ENCODE data around the gene SPDL1.

SPDL1 gene

DNA sequence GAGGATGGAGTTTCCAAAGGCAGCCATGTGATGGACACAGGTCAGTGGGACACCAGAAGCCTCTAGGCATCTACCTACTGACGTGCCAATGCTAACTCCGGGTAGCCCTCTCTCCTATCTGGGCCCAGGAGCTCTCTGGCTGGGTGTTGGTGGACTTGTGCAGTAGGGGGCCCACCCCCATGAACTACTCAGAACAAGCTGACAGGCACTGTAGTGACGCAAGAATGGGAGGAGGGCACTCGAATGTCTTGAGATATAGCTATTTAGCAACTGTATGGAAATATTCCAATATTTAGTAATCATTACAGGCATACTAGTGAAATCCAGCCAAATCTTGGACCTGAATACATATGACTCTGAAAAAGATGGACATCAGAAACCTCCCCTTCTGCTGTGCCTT lies 47.8 kb downstream of the SPDL1 start:
- no peak for DNase-seq

DNA sequence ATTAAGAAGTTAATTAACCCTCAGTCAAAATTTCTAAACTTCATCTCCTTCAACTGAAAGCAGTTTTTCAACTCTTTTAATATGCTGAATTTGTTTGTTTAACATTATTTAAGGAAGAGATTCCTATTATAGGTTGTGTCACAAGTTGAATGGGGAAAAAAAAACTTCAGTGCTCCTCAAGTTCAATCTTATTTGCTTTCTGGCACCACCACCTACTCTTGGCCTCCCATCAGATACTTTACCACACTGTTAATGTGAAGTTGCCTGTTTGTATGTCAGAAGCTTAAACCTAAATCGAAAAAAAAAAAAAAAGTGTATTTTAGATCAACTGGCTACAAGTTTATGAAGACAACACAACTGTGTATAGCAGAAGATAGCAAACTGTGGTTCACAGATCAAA lies 49.4 kb downstream of the SPDL1 start:
- no peak for DNase-seq

DNA sequence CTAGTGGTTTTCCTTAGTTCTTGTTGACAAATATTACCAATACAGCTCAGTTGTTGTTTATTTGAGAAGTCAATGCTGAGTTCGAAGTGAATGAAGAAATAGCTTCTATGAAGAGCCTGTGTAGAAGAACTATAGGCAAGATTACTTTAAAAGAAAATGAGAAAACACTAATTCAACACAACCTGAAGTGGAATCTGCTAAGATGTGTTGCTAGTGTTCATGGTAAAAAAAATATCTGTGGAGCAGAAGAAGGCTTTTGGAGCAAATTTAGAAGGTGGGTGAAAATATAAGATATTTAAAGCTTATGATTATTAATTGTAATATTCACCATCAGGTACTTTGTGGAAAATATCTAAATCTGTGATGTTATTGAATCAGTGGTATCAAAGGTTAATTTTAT lies 51.0 kb downstream of the SPDL1 start:
- DNase-seq = no peak

DNA sequence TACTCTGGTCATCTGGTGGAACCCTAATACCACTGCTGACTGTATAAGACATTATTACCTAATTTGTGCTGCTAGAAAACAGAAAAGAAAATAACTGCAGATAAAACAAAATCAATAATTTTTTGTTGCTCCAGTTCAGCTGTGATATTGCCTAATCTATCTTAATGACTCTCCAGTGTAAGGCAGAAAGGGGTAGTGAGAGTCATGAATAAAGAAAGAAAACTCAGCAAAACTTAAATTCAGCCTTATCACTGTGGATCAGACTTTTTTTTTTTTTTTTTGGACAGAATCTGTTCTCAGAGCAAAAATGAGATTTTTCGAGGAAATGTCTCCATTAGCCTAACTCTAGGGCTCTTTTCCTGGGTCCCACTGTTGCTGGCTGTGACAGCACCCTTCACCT lies 52.4 kb downstream of the SPDL1 start:
- DNase-seq = no peak

DNA sequence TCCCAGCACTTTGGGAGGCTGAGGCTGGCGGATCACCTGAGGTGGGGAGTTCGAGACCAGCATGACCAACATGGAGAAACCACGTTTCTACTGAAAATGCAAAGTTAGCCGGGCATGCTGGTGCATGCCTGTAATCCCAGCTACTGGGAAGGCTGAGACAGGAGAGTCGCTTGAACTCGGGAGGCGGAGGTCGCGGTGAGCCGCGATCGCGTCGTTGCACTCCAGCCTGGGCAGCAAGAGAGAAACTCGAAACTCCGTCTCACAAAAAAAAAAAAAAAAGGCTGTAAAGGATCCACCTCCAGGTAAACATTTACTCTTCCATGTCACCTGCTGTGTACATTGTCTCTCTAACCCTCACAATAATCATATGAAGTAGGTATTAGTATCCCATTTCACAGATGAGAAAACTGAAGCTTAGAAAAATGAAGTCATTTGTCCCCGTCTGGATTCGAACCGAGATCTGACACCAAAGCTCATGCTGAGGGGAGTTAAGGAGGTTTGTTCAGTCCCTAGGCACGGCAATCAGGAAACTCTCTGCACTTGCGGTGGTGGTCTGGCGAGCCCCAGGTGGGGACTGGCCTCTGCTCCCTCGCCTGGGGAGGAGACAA lies 53.0 kb downstream of the SPDL1 start:
- DNase-seq = no peak

DNA sequence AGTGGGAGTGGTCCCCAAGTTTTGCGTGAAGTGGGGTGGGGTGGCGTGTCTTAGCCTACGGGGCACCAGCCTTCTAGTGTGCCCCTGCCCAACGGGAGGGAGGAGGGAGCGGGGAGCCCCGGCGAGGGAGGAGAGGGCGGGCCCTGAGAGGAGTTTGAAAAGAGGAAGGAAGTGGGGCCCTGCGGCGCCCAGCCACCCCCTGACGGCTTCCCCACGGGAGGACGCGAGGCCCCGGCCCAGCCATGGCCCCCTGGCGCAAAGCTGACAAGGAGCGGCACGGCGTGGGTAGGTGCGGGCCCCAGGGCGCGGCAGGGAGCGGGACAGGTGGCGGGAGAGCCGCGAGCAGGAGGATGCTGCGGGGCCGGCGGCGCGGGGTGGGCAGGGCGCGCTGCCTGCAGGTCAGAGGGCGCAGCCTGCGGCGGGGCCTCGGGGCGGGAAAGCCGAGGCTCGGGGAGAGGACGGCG lies 53.5 kb downstream of the SPDL1 start, which contains the start of gene DOCK2:
DOCK2 (plus strand) TSS at position 191 of the 464 bp plus-strand sequence; CDS start at position 243, 52 bp downstream.
- peak; percentile 70 for DNase-seq

DNA sequence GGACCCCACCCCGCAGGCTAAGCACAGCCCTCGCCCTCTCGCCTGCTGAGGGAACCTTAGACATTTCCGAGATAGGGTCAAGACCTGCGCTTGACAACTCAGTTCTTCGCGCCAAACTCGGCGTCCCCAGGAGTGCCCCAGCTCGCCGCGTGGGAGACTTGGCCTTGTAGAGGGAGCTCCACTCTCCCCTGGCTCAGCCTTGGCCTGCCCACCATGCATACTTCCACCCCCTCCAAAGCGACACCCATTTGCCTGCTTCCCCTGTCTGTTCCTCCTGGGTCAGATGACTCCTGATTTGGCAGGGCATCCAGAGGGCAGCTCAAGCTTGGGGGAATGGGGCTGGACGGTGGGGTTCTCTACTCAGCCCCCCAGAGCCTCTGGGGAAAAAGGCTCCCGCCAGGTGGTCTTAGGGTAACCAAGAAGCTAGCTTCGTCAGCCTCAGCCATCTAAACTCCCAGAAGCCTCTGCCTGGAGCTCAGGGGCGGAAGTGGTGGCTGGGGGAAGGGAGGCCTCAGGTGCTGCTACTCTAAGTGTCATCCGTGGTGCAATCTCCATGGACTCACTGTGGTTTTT lies 54.1 kb downstream of the SPDL1 start:
- peak; percentile 72 for DNase-seq

DNA sequence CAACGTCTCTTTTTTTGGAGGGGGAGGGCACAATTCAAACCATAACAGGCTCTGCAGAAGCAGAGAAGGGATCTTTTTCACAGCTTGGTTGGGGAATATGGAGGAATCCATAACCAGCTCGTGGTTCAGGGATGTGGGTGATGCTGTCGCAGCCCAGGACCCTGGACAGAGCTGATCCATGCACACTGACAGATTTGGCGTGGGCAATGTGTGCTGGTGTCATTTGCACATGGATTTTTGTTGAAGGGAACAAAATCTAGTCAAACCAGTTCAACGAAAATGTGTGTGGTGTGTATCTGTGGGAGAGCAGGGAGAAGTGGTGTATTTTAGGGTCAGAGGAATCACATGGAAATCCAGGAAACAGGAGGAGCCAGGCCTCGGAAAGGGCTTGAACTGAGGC lies 57.7 kb downstream of the SPDL1 start:
- no peak for DNase-seq

DNA sequence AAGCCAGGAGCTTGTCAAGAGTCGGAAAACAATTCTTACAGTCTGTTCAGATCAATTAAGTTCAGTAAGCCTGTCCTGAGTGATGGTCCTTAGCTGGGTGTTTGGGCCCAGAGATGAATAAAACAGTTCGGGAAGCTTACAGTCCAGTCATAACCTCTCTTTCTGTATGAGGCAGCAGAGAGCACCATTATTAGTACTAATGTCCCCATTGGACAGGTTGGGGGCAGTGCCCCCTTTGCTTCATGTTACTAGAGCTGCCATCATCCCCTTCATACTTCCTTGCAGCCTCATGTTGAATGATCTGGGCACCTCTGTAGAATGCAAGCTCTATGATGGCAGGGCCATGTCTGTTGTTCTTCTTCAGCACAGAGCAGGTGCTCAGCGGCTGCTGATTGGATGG lies 63.3 kb downstream of the SPDL1 start:
- no peak for DNase-seq

DNA sequence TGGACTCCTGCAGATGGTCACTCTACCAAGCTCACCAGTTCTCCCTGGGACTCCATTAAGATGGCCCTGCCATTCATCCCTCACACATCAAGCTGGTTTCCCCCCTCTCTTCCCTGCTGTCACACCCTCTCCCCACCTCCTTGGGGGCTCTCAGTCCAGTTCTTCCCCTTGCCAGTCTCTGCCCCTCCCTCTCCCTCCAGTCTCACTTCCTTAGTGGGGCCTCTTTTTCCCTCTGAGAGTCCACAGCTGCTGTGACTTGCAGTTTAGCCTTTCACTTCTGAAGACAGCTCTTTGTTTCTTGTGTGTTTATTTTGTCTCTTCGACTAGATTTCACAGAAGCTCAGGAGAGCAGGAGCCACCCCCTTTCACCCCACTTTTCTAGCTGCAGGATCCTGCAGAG lies 64.0 kb downstream of the SPDL1 start:
- DNase-seq = no peak

DNA sequence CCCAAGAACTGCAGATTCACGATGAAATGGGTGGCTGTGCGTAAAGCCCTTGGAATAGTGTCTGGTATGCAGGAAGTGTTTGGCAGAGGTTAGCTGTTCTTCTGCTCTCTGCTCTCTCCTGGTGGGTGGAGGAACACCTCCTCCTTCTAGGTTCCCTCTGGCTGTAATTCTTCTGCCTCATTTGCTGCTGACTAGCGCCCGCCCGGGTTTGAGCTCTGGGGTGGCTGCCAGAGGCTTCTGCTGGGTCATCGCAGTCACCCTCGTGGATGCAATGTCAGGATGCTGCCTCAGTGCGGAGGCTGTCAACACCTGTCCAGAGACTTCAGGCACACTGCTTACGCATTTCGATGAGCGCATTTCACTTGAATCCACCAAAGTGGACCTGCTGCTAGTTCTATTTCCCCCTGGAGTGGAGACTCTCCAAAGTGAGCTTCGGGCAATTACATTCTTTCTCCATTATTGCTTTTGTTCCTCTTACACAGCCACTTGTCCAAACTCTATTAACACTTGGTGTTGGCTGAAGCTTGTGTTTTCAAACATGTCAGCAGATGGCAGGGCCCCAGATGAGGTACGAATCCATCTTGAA lies 65.2 kb downstream of the SPDL1 start:
- no peak for DNase-seq

DNA sequence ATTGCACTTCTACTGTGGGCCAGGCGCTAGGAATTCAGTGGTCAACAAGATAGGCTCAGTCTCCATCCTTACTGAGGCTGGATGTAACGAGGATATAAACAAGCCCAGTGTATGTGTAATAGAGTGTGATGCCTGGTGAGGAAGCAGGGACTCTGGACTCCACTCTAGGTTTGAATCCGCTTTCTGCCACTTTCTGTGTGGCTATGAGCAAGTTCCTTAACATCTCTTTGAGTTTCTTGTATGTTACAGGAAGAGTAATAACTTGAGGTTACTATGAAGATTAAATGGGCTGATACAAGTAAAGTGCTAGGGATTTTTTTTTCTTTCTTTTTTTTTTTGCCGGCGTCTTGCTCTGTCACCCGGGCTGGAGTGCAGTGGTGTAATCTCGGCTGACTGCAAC lies 65.9 kb downstream of the SPDL1 start:
- DNase-seq = no peak

DNA sequence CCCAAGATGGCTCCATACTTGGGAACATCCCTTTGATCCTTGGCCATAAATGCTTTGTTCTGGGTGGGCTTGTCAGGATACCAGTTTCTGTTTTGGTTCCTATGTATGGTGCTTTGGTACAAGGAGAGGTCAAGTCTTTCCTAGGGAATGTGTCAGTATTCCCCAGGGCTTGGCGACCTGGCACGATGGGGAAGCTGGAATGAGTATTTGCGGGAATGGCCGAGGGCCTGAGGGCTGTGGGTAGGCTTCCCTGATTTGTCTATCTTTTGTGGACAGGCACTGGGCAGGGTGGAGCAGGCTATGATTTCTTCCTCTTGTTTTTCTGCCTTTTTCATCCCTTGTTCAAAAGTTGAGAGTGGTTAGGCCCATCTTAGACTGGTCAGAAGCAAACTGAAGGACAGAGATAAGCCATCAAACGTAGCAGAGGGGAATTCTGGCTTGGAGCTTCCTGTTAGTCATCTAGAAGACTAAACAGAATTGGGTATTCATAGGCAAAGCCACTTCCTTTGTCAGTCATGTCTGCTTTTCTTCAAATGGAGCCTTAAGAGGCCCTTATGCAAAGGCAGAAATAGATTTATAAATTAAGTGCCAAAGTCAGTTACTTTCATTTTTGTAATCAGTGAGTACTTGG lies 67.2 kb downstream of the SPDL1 start:
- DNase-seq = peak; percentile 43

DNA sequence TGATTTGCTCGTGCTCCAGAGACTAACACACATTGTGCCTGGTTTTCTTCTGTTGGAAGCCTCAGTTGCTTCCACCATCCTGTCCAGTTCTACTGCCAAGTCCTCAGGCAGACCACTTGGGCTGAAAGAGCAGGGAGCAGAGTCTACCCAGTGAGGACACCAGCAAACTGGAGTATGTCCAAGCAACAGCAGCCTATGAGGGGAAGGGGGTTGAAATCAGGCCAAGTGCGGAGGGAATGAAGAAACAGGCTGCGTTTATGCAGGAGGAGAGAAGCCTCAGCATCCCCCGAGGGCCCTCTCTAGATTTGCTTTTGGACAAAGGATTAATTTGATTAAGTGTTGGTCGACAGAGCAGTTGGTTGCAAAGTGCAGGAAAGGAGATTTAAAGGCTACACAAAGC lies 68.0 kb downstream of the SPDL1 start:
- DNase-seq = no peak

DNA sequence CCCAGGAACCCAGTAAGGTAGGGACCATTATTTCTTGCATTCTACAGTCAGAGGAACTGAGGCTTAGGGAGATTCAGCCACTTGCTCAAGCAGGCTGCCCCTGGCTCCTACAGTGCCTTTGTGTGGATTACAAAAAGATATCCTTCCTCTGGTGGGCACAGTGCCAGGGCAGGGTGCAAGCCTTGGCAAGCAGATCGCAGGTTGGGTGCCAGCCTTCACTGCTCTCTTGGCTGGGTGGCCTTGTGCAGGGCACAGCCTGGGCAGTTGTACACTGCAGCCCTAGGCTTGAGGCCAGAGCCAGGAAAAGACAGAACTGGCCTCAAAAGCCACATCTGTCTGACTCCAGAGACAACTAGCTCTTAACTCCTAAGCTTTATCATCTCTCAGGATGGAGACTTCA lies 68.5 kb downstream of the SPDL1 start:
- no peak for DNase-seq

DNA sequence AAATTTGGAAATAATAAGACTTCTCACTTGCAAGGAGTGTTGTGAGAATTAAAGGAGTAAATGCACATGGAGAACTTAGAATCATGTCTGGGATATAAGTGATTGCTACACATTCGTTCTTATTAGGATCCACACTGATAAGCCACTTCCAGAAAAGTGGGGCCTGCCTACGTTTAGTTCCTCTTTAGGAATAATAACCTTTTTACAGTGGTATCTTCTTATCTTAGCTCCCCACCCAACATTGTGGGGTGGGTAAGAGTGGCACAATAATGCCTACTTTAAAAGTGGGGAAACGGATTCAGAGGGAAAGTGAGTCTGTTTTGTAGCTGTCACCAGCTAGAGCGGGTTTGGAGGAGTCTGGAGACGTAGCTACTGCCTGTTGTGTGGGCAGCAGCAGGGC lies 69.5 kb downstream of the SPDL1 start:
- DNase-seq = no peak

Measured in CD4-positive, alpha-beta T cell treated with Interleukin-12 subunit alpha and Interleukin-12 subunit beta, for 1 hour (primary cell).